ENCODE data around the gene GIPC2.

The GIPC2 gene

DNA sequence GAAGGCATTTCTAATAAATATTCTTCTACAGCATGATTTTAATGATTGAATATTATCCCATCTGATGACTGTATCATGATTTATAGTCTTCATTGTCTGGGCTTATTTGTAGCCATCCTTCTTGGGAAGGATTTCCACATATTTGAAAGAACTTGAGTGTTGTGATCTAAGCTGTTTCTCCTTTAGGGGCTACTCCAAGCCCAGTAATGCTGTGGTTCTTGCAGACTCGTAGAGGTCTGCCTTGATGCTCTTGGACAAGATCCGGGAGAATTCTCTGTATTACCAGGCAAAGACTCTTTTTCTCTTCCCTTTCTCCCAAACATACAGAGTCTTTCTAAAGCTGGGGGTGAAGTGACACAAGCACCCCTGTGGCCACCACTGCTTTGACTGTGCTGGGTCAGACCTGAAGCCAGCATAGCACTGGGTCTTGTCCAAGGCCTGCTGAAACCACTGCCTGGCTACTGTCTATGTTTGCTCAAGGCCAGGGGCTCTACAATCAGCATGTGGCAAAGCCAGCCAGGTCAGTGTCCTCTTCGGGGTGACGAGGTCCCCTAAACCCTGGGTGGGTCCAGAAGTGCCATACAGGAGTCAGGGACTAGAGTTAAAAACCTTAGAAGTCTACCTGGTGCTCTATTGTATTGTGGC is 107.4 kb downstream of the GIPC2 start:
- DNase-seq, result no peak

DNA sequence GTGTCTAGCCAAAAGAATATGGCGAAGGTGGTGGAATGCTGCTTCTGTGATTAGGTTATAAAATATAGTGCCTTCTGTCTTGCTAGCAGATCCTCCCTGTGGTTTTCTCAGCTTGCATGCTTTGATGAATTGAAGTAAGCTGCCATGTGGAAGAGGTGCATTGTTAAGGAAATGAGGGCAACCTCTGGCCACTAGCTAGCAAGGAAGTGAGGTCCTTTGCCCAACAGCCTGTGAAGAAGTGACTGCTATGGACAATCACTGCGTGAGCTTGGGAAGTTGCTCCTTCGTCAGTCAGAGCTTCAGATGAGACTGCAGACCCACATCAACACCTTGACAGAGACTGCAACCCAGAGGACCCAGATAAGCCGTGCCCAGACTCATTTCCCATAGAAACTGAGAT is 109.4 kb downstream of the GIPC2 start:
- DNase-seq, result no peak

DNA sequence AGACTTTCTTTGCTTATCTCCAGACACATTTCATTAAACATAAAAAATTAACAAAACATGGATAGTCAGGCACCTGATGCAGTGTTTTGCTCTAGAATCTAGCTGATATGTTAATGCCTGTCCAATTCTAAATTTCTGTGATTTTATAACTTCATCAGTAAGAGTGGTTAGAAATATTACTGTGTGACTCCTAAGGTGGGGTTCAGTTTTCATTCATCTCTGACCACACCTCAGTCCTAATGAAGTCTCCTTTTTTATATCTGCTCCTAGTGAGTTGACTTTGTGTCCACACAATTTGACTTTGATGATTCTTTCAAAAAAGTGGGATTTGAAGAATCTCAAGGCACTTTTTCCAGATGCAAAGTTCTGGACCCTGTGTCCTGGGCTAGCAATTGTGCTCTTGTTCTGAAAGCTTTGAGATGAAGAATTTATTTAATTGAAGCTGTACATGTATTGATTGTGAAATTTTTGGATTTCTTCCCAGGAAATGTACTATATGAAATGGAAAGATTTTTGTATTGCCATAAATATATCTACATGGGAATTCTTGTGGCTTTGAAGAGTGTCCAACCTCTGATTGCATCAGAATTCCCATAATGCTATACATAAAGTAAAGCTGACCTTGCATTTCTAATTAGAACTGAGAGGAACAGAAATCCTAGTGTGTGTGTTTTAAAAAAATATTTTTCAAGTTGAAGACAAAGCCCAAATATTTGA is 111.2 kb downstream of the GIPC2 start:
- no peak for DNase-seq

- DNase-seq, result no peak
Measured at GRCh38 chr1:78165816-78166215, 120.0 kb downstream of the GIPC2 start.

- DNase-seq, result no peak
Measured at GRCh38 chr1:78168306-78168705, 122.5 kb downstream of the GIPC2 start.

DNA sequence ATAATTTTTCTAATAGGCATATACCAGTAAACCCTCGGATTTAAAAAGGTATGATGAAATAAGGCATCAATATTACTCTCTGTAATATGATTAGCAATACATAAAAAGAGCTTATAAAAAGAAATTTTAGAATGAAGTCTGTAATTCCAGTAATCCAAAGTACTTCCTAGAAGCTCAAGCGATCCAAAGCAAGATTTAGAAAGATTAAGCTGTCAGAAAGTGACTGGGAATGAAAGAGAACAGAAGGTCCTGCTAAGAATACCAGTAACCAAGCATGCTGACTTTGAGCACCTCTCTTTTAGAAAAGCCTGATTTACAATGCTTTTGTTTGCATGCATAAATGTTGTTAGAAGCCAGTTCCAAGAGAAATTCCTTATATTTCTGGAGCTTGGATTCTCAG is 125.1 kb downstream of the GIPC2 start:
- DNase-seq, result no peak

GRCh38 chr1:78171736-78172590 is 126.2 kb downstream of the GIPC2 start:
- DNase-seq, result no peak

DNA sequence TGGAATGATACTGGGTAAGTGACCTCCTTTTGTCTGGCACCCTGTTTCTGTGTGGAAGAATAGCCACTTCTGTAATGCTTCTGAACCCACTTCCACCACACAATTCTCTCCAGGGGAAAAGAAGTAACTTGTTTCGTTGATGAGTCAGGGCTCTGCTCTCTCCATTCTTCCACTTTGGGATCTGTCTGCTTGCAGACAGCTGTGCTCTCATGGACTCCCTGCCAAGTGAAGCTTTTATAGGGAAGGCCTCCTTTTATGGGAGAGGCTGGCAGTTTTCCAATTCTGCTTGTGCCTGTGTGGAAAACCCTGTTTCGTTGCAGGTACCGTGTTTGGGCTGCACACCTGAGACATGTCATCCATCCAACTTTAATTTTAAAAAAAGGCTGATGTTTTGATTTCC is 130.7 kb downstream of the GIPC2 start:
- no peak for DNase-seq

GRCh38 chr1:78177708-78178270 is 132.0 kb downstream of the GIPC2 start:
- DNase-seq, result no peak

DNA sequence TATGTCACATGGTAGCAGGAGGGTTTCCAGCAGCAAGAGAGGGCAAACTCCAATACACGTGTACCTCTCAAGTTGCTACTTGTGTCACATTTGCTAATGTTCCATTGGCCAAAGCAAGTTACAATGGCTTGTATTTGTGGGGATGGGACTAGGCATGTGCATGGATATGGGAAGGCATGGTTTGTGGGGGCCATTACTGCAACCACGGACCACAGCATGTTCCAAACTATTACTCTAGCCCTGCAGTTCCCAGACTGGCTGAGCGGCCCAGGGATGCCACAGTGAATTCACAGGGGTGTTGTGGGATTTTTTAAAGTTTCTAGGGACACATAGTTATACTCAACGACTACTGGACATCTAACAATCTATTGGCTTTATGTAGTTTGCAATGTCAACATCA is 133.1 kb downstream of the GIPC2 start:
- no peak for DNase-seq

DNA sequence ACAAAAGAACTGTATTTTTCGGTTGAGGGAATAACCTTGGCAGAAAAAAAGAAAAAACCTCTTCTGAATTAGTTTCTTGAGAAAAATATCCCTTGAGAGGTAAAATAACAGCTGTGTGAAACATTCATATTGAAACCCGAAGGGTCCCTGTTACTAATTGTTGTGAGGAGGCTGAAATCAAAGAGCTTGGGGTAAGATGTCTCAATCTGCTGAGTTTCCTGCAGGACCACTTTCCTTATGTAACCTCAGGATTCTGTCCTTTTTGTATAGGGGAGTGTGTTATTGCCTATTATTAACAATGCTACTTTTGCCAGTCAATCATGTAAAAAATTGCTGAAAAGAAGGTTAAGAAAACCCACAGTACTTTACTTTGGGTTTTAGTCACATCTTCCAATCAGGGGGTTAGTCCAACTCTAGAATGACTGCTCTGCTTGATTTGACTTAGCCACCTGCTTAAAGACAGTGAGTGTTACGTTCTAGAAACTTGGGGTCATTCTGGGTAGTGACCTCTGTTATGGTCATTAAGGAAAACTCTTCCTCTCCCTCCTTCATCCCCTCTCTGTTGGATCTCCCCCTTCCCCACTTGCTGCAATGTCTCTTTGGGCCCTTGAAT is 138.8 kb downstream of the GIPC2 start:
- DNase-seq, result no peak

Measured in 8988T (cell line).